Lower lobe of right lung (tissue), 2 donors: Measurements from ENCODE around the gene PITPNM3. TPM values are rescaled to one million over a fixed set of nuclear protein-coding genes. Genes with fewer than 3 reads are reported as not detected.
"Not testable (repeated sequence)": the region's sequence is repeated elsewhere in the genome, so short reads cannot be mapped to it uniquely, and the experiment has no call there.

Source experiments
- ATAC-seq, 2 donors: fragments of 200-7000 bp; cut with Tn5 transposase; one replicate each; pipeline ENCODE4 v1.9.1; 2020 to 2022; ENCODE audit warnings: mild to moderate bottlenecking in 2 of 2, moderate library complexity in 2 of 2
- DNase-seq: peaks from one replicate; pipeline ENCODE4 v3.0.0-alpha.2; 2020
- H3K27ac ChIP-seq: fragments of 200-600 bp; one replicate; pipeline ENCODE4 v1.8.0; 2022
- H3K27me3 ChIP-seq: fragments of 200-600 bp; one replicate; pipeline ENCODE4 v1.8.0; 2022; ENCODE audit warnings: low read depth
- H3K36me3 ChIP-seq: fragments of 200-600 bp; one replicate; pipeline ENCODE4 v1.8.0; 2022; ENCODE audit warnings: mild to moderate bottlenecking
- H3K4me1 ChIP-seq: fragments of 200-600 bp; one replicate; pipeline ENCODE4 v1.8.0; 2022
- H3K4me3 ChIP-seq: fragments of 200-600 bp; one replicate; pipeline ENCODE4 v1.8.0; 2022; ENCODE audit warnings: mild to moderate bottlenecking
- H3K9me3 ChIP-seq: fragments of 200-600 bp; one replicate; pipeline ENCODE4 v1.8.0; 2022
- intact Hi-C: fragments of 100-400 bp; cut with DNase I; formaldehyde crosslinking; loops from one replicate; pipeline ENCODE4 v1.11.0; 2022
- total RNA-seq: library from RNA; stranded (reverse); fragmentation: NEBNext Ultra II Directional; extraction: Animal tissue kit (Norgen Biotek cat#: 25700); gene quantifications from one replicate; pipeline ENCODE4 v1.2.1, GENCODE V29; 2021
- TF ChIP-seq, protein P1 (sequence below): fragments of 200-600 bp; IDR thresholded peaks from one replicate; pipeline ENCODE4 v1.8.0; 2022; ENCODE audit warnings: antibody characterized with exemption, mild to moderate bottlenecking
- donor health status: DM: no; HTN: yes; CAD: no; lungs with severe emphysema.

Gene PITPNM3
- total RNA-seq, 1 donor from 2014 or later = 12.3 TPM

DNA sequence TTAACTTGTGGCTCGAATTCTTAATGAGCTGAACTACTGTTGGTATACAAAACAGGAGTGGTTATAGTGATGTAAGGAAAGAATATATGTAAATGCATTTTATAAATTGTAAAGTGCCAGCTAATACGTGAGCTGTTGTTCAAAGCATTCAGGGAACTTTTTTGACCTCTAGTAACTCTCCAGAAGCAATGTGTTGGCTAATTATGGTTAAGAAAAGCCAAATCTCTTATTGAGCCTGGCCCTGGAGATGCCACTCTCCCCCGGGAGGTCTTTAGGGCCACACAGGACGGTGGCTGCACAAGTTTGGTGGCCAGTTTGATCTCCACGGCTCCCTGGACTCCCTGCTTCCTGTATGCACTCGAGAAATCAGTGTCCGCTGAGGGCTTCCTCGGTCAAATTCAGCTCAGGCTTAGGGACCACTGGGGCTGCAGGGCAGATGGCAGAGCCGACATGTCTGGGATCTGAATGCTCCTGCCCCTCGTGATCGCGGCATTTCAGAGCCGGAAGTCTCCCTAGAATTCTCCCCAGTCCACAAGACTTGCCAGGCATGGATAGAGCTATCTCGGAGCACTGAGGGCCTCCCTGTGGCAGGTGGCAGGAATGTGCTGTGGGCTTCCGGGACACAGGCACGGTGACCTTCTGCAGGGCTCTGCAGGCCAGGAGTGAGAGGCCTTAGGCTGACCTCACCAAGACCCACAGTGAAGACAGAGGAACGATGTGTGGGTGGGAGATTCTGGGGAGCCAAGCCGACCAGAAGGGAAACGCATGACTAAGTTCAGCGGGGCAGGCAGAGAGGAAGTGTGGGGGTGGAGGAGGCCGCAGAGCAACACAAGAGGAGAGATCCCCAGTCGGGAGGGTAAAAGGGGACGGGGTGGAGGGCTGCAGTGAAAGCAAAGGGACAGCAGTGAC lies 18.6 kb upstream of the PITPNM3 start:
- intact Hi-C loops = no loop called here
- peak; percentile 87 to 88 for ATAC-seq
- Histone ChIP-seq H3K9me3 (no peaks in the 10 kb centered on the region), H3K27ac (peak overlapping the region; percentile 62), H3K4me3 (peak overlapping the region; percentile 17), H3K4me1 (peaks cover 22% of the 10 kb centered on the region), H3K36me3 (peaks cover 21% of the 10 kb centered on the region), H3K27me3 (no peaks in the 10 kb centered on the region)
- DNase-seq = peak; percentile 78
- TF ChIP-seq, protein P1, sequence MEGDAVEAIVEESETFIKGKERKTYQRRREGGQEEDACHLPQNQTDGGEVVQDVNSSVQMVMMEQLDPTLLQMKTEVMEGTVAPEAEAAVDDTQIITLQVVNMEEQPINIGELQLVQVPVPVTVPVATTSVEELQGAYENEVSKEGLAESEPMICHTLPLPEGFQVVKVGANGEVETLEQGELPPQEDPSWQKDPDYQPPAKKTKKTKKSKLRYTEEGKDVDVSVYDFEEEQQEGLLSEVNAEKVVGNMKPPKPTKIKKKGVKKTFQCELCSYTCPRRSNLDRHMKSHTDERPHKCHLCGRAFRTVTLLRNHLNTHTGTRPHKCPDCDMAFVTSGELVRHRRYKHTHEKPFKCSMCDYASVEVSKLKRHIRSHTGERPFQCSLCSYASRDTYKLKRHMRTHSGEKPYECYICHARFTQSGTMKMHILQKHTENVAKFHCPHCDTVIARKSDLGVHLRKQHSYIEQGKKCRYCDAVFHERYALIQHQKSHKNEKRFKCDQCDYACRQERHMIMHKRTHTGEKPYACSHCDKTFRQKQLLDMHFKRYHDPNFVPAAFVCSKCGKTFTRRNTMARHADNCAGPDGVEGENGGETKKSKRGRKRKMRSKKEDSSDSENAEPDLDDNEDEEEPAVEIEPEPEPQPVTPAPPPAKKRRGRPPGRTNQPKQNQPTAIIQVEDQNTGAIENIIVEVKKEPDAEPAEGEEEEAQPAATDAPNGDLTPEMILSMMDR = peak; percentile 23

DNA sequence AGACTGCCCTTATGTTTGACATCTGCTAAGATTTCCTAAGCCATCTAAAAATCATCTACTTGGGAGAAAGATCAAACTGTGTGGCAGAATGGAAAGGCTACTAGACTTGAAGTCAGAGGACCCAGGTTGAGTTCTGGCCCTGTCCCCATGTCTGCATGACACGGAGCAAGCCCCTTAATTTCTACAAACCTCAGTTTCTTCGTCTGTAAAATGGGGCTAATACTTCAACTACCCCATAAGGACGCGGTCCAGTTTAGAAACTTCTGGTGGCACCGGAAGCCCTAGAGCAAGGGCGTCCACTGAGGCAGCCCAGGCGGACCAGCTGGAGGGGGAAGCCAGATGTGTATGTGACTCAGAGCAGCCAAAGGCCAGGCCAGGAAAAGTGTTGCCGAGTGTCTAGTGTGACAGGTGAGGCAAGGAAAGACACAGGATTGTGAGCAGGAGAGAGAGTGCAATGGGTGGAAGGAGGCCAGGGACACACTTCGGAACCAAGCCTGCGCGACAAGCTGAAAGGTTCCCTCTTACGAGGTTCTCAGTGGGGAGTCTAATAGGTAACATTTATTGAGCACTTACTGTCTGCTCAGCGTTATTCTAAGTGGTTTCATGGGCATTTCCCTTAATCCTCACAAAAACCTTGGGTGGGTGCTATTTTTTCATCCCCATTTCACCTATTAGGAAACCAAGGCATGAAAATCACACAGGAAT lies 17.8 kb upstream of the PITPNM3 start:
- Histone ChIP-seq H3K9me3 (no peaks in the 10 kb centered on the region), H3K4me1 (peaks cover 22% of the 10 kb centered on the region), H3K4me3 (no peak overlapping the region), H3K27ac (no peak overlapping the region), H3K36me3 (peaks cover 15% of the 10 kb centered on the region), H3K27me3 (no peaks in the 10 kb centered on the region)
- no peak for ATAC-seq
- TF ChIP-seq, protein P1 = no peak
- intact Hi-C loops = no loop called here
- no peak for DNase-seq

- H3K9me3 ChIP-seq, intact Hi-C loops, DNase-seq, ATAC-seq, H3K36me3 ChIP-seq, H3K27ac ChIP-seq, H3K27me3 ChIP-seq, H3K4me3 ChIP-seq: not testable (repeated sequence)
- peaks cover 22% of the 10 kb centered on the region for H3K4me1 ChIP-seq
These were observed 17.1 kb upstream of the PITPNM3 start for GRCh38 chr17:6573495-6573894.

DNA sequence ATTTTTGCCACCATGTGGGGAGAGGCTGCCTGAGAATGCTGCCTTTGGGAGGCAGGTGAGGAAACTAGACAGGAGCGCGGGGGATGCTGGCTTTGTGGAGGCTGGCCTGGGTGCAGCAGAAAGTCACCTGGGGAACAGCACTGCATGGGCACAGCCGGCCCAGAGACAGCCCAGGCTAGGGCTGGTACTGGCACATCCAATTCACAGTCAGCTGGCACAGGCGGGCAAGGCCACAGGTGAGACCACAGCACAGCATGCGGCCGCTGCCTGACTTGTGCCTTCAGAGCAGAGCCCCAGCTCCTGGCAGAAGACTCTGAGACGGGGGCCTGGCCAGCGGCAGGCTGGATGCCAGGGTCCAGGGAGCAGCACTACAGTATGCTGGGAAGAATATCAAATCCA lies 16.6 kb upstream of the PITPNM3 start:
- H3K9me3 ChIP-seq = no peaks in the 10 kb centered on the region
- peaks cover 22% of the 10 kb centered on the region for H3K4me1 ChIP-seq
- H3K27me3 ChIP-seq = no peaks in the 10 kb centered on the region
- ATAC-seq (no peak), DNase-seq (no peak)
- TF ChIP-seq, protein P1 = no peak
- peaks cover 3% of the 10 kb centered on the region for H3K36me3 ChIP-seq
- no peak overlapping the region for H3K27ac ChIP-seq
- no peak overlapping the region for H3K4me3 ChIP-seq
- intact Hi-C loops = no loop called here

GRCh38 chr17:6571452-6571781 lies 15.1 kb upstream of the PITPNM3 start:
- TF ChIP-seq, protein P1 = no peak
- no peaks in the 10 kb centered on the region for H3K9me3 ChIP-seq
- H3K27ac ChIP-seq = no peak overlapping the region
- no peak overlapping the region for H3K4me3 ChIP-seq
- H3K27me3 ChIP-seq = no peaks in the 10 kb centered on the region
- intact Hi-C loops = no loop called here
- H3K4me1 ChIP-seq = peaks cover 22% of the 10 kb centered on the region
- ATAC-seq = no peak
- DNase-seq = no peak
- H3K36me3 ChIP-seq = no peaks in the 10 kb centered on the region
